ENCODE results near the gene CRYBB3. TPM values are rescaled to one million over a fixed set of nuclear protein-coding genes. Genes with fewer than 3 reads are reported as not detected.

The CRYBB3 gene
- polyA plus RNA-seq, 1 donor (not counting 4 experiments of a cell fraction or from before 2014, with no cell fraction given): not detected

- H3K9ac ChIP-seq (ENCODE audit: control insufficient read depth, extremely low read depth, insufficient read depth, low read length): no peak overlapping the region
- FAIRE-seq: no peak
- peaks cover 23% of the 10 kb centered on the region for H3K4me1 ChIP-seq (ENCODE audit: control insufficient read depth, extremely low read depth, insufficient read depth, low read length)
Measured at GRCh38 chr22:25170426-25170980, 29.2 kb upstream of the CRYBB3 start.

GRCh38 chr22:25172153-25172552 is 27.5 kb upstream of the CRYBB3 start:
- no peak overlapping the region for H3K9ac ChIP-seq (ENCODE audit: control insufficient read depth, extremely low read depth, insufficient read depth, low read length)
- no peaks in the 10 kb centered on the region for H3K79me2 ChIP-seq (ENCODE audit: control insufficient read depth, insufficient read depth, low read length)
- dilution Hi-C loops (cut with MboI; ENCODE audit: extremely low pct_ligation_motif_present, low sequenced_read_pairs): no loop called here
- H3K27me3 ChIP-seq (ENCODE audit: control insufficient read depth, extremely low read depth, insufficient read depth, low read length): no peaks in the 10 kb centered on the region
- H3K36me3 ChIP-seq (ENCODE audit: control insufficient read depth in 2 of 2, extremely low read depth in 1 of 2, insufficient read depth in 2 of 2, low read length in 2 of 2): peaks cover 14 to 21% of the 10 kb centered on the region in 2 experiments
- H3K4me3 ChIP-seq (ENCODE audit: control insufficient read depth in 2 of 3, extremely low read depth in 1 of 3, insufficient read depth in 2 of 3, low read depth in 1 of 3, low read length in 3 of 3): no peak overlapping the region
- H3K27ac ChIP-seq (ENCODE audit: control insufficient read depth, insufficient read depth, low read length): no peak overlapping the region
- DNase-seq (ENCODE audit: low read depth, low spot score) (no peak), FAIRE-seq (peak; percentile 73)
- no peaks in the 10 kb centered on the region for H4K20me1 ChIP-seq (ENCODE audit: control insufficient read depth, extremely low read depth, insufficient read depth, low read length)
- no peak overlapping the region for H3K4me2 ChIP-seq (ENCODE audit: control insufficient read depth, extremely low read depth, insufficient read depth, low read depth, low read length)
- H3K4me1 ChIP-seq (ENCODE audit: control insufficient read depth, extremely low read depth, insufficient read depth, low read length): peaks cover 34% of the 10 kb centered on the region
- H2AFZ ChIP-seq (ENCODE audit: control insufficient read depth, low read length): no peak overlapping the region
- H3K9me1 ChIP-seq (ENCODE audit: control insufficient read depth, extremely low read depth, insufficient read depth, low read length): no peaks in the 10 kb centered on the region
- TF ChIP-seq EZH2 (IDR thresholded peaks at IDR 0.05; ENCODE audit: low read length): no peak
- TF ChIP-seq CTCF (optimal IDR thresholded peaks at IDR 0.05 in 1 of 3, IDR thresholded peaks at IDR 0.05 in 1 of 3, conservative IDR thresholded peaks at IDR 0.05 in 1 of 3; ENCODE audit: extremely low read depth in 1 of 3, insufficient read depth in 2 of 3, low read length in 3 of 3): peak; percentile 50 to 91 (median 57)
- no peaks in the 10 kb centered on the region for H3K9me3 ChIP-seq (ENCODE audit: control insufficient read depth, low read depth, low read length)

More at GRCh38 chr22:25170426-25170980, 29.2 kb upstream of the CRYBB3 start:
- Histone ChIP-seq H3K9me1 (ENCODE audit: control insufficient read depth, extremely low read depth, insufficient read depth, low read length) (no peaks in the 10 kb centered on the region), H3K9me3 (ENCODE audit: control insufficient read depth, low read depth, low read length) (no peaks in the 10 kb centered on the region), H3K4me2 (ENCODE audit: control insufficient read depth, extremely low read depth, insufficient read depth, low read depth, low read length) (no peak overlapping the region), H3K36me3 (ENCODE audit: control insufficient read depth in 2 of 2, extremely low read depth in 1 of 2, insufficient read depth in 2 of 2, low read length in 2 of 2) (peaks cover 13 to 16% of the 10 kb centered on the region in 2 experiments), H3K79me2 (ENCODE audit: control insufficient read depth, insufficient read depth, low read length) (no peaks in the 10 kb centered on the region), H2AFZ (ENCODE audit: control insufficient read depth, low read length) (no peak overlapping the region), H3K27ac (ENCODE audit: control insufficient read depth, insufficient read depth, low read length) (no peak overlapping the region), H4K20me1 (ENCODE audit: control insufficient read depth, extremely low read depth, insufficient read depth, low read length) (no peaks in the 10 kb centered on the region), H3K27me3 (ENCODE audit: control insufficient read depth, extremely low read depth, insufficient read depth, low read length) (no peaks in the 10 kb centered on the region), H3K4me3 (ENCODE audit: control insufficient read depth in 2 of 3, extremely low read depth in 1 of 3, insufficient read depth in 2 of 3, low read depth in 1 of 3, low read length in 3 of 3) (no peak overlapping the region)
- TF ChIP-seq EZH2 (IDR thresholded peaks at IDR 0.05; ENCODE audit: low read length): no peak
- no peak for TF ChIP-seq CTCF (optimal IDR thresholded peaks at IDR 0.05 in 1 of 3, IDR thresholded peaks at IDR 0.05 in 1 of 3, conservative IDR thresholded peaks at IDR 0.05 in 1 of 3; ENCODE audit: extremely low read depth in 1 of 3, insufficient read depth in 2 of 3, low read length in 3 of 3)
- dilution Hi-C loops (cut with MboI; ENCODE audit: extremely low pct_ligation_motif_present, low sequenced_read_pairs): no loop called here
- no peak for DNase-seq (ENCODE audit: low read depth, low spot score)
